GM18517 (cell line): Measurements from ENCODE around the gene SART3.

Source experiments
- ATAC-seq: cut with Tn5 transposase; IDR thresholded peaks from one replicate; pipeline ENCODE4 v1.9.1; 2021; ENCODE audit warnings: mild to moderate bottlenecking, moderate library complexity; ENCODE audit not compliant: unreplicated experiment

SART3 gene

DNA sequence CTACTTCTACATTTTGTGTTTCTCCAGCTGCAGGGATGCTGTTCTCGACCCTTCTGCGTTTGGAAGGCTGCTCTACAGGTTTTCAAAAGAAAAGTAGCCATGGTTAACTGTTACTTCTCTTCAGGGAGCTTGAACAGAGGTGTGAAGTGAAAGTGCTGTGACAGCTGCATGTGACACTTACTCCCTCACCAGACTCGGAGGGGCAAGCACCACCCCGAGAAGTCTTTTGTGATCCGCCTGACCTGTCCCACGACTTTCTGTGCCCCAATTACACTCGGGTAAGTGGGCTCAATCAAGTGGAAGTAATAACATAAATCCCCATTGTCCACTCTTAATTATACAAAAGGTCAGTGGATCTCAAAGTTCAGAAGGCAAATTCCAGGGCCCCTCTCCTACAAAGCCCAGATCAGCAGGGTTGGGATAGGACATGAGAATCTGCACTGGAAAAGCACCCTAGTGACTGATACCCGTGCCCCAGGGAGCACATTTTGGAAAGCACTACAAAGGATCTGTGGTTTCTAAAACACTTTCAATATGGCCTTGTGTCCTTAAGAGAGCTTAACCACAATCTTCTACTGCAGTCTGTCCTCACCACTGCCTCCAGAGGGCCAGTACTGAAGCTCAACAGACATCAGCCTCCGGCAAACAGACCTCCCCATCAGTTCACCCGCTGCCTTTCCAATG lies 34.3 kb downstream of the SART3 start:
- ATAC-seq: no peak

- ATAC-seq: no peak
Measured at GRCh38 chr12:108525681-108526080, 35.3 kb downstream of the SART3 start.

GRCh38 chr12:108523365-108523764 lies 37.6 kb downstream of the SART3 start:
- ATAC-seq: no peak

DNA sequence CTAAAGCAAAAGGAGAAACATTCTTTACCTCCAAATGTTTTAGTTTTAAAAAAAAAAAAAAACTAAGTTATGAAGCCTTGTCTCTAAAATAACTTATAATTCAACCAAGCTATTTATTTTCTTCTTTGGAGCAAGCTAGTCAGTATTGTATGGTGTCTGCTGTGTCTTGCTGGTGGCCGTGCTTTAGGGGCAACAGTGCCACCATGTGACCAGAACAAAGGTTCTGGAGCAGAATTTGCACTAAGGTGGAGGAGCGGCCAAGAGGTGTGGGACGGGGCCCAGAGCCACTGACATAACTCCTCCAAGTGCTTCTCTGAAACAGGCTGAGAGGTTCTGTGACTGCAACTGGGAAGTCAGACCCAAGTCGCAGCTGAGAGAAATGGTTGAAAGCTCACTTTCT lies 41.4 kb downstream of the SART3 start:
- ATAC-seq: no peak

DNA sequence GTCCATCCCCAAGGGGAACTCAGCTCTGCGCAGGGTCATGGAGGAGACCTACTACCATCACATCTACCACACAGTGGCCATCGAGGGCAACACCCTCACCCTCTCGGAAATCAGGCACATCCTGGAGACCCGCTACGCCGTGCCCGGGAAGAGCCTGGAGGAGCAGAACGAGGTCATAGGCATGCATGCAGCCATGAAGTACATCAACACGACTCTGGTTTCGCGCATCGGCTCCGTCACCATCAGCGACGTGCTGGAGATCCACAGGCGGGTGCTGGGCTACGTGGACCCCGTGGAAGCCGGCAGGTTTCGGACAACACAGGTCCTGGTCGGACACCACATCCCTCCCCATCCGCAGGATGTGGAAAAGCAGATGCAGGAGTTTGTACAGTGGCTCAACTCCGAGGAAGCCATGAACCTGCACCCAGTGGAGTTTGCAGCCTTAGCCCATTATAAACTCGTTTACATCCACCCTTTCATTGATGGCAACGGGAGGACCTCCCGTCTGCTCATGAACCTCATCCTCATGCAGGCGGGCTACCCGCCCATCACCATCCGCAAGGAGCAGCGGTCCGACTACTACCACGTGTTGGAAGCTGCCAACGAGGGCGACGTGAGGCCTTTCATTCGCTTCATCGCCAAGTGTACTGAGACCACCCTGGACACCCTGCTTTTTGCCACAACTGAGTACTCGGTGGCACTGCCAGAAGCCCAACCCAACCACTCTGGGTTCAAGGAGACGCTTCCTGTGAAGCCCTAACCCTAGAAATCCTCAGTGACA lies 42.1 kb downstream of the SART3 start:
- ATAC-seq: no peak

GRCh38 chr12:108518101-108518715 lies 42.8 kb downstream of the SART3 start:
- no peak for ATAC-seq

DNA sequence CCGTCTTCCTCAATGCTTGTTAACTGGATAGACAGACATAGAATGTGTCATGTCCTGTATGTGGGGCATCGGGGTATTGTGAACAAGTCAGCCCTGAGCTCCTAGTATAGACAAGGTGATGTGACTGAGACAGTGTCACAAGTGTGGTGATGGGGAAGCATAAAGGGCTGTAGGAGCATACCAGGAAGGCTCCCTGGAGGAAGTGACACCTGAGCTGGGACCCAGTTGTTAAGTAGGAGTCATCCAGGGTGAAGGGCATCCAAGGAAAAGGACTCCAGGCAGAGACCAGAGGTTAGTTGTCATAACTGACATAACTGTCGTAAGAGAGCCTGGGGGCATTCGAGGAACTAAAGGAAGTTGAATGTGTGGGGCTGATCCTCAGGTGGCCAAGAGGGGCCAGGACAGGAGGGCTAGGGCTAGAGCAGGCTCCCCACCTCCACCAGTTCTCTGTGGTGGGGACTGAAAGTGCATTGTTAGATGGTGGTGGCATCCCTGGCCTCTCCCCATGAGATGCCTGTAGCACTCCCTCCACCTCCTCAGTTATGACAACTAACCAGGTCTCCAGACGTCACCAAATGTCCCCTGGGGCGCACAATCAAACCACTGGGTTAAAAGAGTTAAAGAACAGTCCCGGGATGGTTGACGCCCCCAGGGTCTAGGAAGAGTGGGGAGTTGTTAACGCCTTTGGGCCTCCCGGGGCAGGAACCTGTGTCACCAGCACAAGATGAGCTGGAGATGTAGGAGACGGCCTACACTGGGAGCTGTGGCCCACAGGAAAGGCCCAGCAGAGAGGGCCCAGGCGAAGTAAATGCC lies 43.5 kb downstream of the SART3 start:
- no peak for ATAC-seq

GRCh38 chr12:108516511-108517275 lies 44.3 kb downstream of the SART3 start:
- ATAC-seq: no peak

GRCh38 chr12:108515916-108516315 lies 45.1 kb downstream of the SART3 start:
- ATAC-seq: no peak

DNA sequence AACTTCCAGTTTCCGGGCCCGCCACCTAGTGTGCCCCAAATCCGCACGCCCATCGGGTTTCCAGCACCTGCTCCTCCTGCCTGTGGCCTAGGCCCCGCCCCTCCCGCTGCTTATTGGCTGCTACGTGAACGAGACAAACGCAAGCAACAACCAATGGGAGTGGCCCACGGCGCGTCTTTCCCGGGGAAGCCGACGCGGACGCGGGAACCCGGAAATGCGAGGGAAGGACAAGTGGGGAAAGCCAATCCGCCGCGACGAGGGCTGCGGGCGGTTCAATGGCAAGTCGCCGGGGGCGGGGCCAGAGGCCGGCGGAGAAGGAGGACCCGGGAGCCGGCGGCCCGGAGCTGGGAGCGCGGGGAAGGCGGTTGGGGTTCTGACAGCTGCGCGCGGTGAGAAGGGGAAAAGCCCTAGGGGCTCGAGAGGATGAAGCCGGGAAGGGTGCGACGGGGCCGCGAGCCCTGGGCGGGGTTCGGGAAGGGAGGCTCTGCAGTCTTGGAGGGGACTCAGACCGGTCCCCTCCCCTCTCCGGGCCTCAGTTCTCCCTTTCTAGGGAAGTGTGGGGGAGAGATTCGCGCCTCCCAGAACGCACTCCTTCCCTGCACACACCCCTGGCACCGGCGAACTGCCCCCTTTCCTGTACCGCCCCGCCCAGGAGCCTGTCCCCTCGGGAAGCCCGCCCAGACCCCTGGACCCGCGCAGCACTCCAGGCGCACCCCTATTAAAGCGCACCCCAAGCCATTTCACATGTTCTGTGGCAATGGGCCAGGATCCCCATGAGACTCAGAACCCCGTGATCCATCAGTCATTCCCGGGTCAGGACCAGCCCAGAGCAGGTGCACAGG lies 45.8 kb downstream of the SART3 start, which contains the start of gene FICD:
TSS of gene FICD (plus strand) at position 305 of the 842 bp plus-strand sequence. CDS start 1,696 bp downstream, outside the sequence.
- peak; percentile 85 for ATAC-seq

GRCh38 chr12:108514468-108514972 lies 46.5 kb downstream of the SART3 start:
- ATAC-seq: no peak

DNA sequence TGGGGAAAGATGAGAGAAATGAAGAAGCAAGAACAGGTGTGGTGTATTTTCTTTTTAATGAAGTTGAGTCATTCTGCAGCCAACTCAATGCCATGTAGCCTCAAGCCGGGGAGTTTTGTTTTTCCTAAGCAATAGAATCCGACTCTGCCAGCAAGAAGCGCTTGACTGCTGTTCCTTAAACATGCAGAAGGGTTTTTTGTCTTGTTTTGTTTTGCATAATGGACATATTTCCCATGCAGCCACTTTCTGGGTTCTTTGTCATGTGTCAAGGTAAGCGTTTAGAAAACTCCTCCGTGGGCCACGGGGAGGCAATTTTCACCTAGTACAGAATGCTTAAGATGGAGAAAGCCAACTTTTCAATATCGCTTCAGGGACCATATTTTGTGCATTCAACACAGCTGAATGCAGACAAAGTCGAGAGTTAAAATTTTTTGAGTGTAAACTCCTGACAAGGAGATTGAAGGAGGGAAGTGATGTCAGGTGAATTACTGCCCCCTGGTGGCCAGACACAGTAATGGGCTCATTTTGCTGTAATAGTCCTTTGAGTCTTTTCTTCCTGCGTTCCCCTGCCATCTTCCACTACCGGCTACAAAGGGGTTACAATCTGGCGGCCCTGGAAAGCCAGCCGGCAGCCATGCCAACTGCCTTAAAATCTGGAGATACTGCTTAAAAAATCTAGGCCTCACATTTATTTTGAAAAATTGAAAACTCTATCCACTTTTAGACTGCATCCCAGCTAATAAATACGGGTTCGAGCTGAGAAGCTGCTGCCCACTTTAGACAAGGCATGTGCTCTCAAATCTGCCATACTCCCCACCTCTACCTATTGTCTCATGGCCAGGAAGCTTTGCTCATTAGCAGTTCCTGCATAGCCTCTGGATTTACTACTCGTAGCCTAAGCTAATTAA lies 49.1 kb downstream of the SART3 start:
- no peak for ATAC-seq

- ATAC-seq: no peak
Measured at GRCh38 chr12:108510836-108511235, 50.1 kb downstream of the SART3 start.

DNA sequence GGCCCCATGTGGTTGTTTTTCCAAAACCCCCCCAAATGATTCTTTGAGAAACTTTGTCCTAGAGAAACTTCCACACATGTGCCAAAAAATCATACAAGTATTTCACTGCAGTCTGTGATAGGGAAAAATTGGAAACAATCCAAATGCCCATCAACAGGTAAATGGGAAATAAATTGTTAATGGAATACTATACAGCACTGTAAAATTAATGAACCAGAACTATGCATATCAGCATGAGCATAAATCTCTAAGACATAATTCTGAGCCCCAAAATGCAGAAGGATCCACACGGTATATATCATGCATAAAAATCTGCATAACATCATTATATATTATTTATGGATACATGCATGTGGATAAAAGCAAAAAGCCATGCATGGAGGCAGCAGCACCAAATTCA lies 51.2 kb downstream of the SART3 start:
- ATAC-seq: no peak

- no peak for ATAC-seq
Measured at GRCh38 chr12:108507971-108508642, 52.9 kb downstream of the SART3 start.

GRCh38 chr12:108505129-108505528 lies 55.8 kb downstream of the SART3 start:
- no peak for ATAC-seq

DNA sequence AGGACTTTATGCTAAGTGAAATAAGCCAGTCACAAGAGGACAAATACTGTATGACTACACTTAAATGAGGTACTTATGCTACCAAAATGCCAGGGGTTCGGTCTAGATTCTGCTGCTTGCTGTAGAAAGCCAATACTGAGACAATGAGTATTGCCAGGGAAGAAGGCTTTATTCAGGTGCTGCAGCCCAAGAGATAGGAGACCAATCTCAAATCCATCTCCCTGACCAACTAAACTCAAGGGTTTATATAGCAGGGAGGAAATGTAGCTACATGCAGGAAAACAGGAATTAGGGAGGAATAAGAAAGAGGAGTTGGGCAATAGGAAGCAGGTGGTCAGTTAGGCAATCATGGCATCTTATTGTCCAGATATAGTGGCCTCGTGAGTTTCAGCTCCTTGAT lies 58.1 kb downstream of the SART3 start:
- no peak for ATAC-seq

GRCh38 chr12:108498136-108498535 lies 62.8 kb downstream of the SART3 start:
- ATAC-seq: no peak
